HG03060 (cell line): ENCODE data around the gene DGCR6.
"Not testable (repeated sequence)": the region's sequence is repeated elsewhere in the genome, so short reads cannot be mapped to it uniquely, and the experiment has no call there.

ENCODE experiments used
- ATAC-seq: cut with Tn5 transposase; IDR thresholded peaks from one replicate; pipeline ENCODE4 v1.9.1; 2021; ENCODE audit warnings: low read depth, moderate number of reproducible peaks; ENCODE audit not compliant: unreplicated experiment

Gene DGCR6

GRCh38 chr22:18959741-18960140, 53.6 kb downstream of the DGCR6 start:
- not testable (repeated sequence) for ATAC-seq

GRCh38 chr22:18960166-18960820, 54.2 kb downstream of the DGCR6 start:
- not testable (repeated sequence) for ATAC-seq

- ATAC-seq: not testable (repeated sequence)
Measured at GRCh38 chr22:18961201-18961600, 55.1 kb downstream of the DGCR6 start.
